NB4 (cell line): Measurements from ENCODE around the gene FGF18.

Experiments used
- CTCF ChIP-seq: IDR thresholded peaks from one replicate; pipeline ENCODE4 v1.5.1; 2012; ENCODE audit warnings: low read depth, low read length
- MAX ChIP-seq: IDR thresholded peaks from 2 replicates; pipeline ENCODE4 v1.6.1; 2011; ENCODE audit warnings: low read depth, low read length

- TF ChIP-seq CTCF: no peak
- no peak for TF ChIP-seq MAX
Measured at GRCh38 chr5:171401167-171401947, 18.1 kb upstream of the FGF18 start.
